HG02763 (cell line): Measurements from ENCODE around the gene LTO1.

ENCODE experiments used
- ATAC-seq: cut with Tn5 transposase; IDR thresholded peaks from one replicate; pipeline ENCODE4 v1.9.1; 2021; ENCODE audit warnings: mild to moderate bottlenecking, moderate library complexity; ENCODE audit not compliant: unreplicated experiment

Gene LTO1

DNA sequence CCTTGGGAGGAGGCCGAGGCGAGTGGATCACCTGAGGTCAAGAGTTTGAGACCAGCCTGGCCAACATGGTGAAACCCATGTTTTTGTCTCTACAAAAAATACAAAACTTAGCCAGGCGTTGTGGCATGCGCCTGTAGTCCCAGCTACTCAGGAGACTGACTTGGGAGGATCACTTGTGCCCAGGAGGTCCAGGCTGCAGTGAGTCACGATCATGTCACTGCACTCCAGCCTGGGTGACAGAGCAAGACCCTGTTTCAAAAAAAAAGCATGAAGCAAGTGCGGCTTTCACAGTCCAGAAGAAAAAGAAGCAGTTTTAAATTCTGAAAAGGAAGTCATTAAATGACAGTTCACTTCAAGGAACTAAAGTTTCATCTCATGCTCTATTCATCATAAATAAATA lies 7.1 kb upstream of the LTO1 start:
- no peak for ATAC-seq

DNA sequence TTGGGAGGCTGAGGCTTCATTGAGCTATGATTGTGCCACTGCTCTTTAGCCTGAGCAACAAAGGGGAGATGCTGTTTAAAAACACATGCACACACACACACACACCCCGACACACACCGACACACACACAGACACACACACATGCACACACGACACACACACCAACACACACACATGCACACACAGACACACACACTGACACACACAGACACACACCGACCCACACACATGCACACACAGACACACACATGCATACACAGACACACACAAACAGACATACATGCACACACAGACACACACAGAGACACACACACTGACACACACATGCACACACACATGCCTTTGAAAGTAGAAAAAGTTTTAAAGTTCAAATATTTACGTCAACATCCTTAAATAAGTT lies 5.5 kb upstream of the LTO1 start:
- ATAC-seq: no peak

DNA sequence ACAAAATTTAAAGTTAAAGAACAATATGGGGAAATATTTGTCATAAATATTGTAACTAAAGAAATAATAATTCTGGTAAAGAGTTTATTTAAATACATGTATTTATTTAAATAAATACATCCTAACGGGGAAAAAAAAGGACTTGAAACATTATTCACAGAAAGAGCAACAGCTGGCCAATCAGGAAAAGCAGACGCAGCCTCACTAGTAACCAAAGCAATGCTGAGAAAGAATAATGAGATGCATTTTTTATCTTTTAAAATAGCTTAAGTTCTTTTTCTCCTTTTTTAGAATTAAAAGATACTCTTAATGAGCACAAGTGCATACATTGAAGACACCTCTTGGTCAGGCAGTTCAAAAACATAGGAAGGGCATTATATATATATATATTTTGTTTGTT lies 2.6 kb upstream of the LTO1 start:
- no peak for ATAC-seq

DNA sequence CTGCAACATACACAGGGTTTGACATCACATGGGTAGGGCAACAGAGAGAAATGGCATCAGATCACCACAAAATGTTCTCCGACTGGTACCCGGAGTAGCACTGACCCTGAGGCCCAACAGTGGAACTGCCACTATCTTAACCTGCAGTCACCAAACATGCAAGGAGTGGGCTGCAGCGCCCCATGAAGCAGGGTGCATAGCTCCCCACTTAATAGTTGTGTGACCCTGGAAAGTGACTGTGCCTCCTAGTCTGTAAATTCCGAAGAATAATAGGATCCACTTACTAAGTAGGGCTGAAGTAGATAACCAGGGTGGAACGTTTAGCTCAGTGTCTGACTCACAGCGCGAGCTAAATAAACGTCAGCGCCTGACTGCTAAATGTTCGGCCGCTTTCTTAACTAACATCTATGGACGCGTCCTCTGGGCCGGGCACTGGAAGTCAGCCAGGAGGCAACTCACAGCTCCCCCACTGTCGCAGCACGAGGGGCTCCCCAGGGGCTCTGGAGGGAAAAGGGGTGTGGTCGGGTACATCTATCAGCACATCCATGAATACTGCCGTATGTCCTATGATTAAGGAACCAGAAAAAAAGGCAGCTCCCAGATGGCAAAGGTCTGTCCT lies 777 bp downstream of the LTO1 start:
- no peak for ATAC-seq

DNA sequence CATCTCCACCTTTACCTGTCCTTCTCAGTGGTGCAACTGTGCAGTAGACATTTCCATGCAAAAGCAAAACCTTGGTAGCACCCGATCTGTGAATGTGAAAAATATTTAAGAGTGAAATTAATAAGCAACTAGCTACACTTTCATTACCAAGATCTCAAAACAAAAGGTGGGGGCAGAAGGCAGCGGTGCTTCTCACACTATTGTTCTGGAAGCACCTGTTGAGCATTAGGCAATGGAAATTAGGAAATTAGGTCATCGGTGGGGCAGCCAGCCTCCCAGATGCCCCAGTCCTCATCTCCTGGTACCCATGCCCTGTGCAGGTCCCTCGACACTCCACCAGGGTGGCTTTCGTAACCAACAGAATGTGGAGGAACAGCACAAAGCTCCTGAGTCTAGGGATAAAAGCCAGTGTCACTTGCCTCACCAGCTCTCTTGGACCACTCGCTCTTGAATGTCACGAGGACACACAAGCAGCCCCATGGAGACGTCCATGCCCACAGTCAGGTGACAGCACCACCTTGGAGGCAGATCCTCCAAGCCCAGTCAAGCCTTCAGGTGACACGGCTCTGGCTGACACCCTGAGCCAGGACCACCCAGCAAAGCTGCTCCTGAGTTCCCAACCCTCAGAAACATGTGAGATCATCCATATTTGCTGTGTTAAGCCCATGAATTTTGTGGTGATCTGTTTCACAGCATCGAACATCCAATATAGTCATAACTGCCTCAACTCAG lies 3.3 kb downstream of the LTO1 start:
- no peak for ATAC-seq

DNA sequence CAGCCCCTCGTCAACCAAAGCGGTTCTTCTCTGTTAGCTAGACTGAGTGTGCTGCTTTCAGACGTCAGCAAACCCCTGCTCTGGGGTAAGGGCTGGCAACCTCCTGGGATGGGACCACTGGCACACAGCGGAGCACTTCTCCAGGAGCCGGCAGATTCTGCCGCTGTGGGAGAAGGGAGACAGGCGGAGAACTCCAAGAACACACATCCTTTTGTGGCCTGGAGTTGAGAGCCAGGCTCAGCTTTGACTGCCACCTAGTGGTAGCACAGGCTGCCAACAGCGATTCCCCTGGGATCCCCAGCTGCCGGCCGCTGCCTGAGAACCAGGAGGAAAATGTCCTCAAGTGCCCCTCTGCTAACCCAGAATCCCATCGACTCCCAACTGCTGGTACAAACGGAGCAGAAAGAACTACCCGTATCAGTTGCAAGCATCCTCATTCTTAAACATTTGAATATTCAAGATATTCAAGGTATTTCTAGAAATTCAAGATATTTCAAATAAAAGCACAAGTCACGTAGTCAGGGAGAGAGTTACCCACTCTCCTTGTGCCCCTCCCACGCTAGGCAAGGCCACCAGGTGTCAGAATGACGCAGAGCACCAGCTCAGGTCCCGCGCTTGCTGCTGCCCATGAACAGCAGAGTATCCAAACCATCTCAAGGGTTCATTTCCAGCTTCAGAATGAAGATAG lies 4.9 kb downstream of the LTO1 start:
- no peak for ATAC-seq

DNA sequence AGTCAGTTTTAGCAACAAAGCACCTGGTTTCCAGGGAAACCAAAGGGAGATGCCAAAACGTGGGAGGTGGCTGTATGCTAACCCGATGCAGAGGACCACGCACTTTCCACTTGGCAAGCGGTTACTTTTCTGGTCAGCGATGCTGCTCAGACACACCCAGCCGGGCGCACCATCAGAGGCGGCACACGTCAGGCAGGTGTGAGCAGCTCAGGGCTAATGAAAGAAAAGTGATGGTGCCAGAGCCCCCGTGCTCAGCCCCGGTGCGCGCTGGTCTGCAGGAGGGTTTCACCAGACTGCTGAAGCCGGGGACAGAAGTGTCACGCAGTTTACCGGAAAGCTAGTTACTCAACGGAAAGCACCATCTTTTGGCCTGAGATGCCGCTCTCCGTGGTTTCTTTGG lies 5.7 kb downstream of the LTO1 start:
- no peak for ATAC-seq

DNA sequence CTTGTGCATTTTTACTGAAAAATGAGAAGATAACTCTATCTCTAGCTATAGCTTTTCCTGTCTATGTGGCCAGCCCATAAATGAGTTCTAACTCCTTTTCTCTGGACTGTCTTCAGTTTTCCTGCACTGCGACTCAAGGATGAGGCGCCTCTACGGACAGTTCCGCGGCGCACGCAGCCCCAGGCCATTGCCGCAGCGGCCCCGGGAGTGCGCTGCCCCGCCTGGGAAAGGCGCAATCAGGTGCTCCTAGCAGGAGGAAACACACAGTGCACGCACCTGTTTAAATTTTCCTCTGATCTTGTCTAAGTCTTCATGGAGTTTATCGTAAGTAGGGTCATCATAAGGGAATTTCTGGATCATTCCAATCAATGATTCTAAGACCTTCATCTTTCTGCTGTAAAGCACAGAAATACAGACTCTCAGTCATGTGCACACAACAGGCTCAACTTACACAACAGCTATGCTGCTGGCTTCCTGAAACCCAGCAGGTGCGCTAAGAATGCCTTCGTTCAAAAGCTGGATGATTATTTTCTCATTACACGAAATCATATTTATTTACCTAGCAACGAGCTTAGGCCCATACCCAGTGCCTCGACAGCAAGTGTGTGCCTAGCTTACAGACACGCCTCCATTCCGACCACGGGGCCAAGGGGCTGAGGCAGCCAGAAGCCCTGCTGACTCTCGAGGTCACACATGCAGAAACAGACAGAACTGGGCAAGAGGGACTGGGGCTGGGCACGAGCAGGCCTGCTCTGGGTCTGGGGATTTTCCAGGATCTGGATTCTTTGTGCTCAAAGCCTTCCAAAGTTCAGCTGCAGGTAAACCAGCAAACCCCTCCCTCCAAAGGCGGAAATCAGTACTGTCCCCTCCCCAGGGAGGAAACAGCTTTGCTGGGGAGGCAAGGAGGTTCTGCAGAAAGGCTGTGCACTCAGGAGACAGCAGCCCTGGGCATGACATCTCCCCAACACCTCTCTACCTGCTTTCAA lies 7.2 kb downstream of the LTO1 start:
- ATAC-seq: no peak

DNA sequence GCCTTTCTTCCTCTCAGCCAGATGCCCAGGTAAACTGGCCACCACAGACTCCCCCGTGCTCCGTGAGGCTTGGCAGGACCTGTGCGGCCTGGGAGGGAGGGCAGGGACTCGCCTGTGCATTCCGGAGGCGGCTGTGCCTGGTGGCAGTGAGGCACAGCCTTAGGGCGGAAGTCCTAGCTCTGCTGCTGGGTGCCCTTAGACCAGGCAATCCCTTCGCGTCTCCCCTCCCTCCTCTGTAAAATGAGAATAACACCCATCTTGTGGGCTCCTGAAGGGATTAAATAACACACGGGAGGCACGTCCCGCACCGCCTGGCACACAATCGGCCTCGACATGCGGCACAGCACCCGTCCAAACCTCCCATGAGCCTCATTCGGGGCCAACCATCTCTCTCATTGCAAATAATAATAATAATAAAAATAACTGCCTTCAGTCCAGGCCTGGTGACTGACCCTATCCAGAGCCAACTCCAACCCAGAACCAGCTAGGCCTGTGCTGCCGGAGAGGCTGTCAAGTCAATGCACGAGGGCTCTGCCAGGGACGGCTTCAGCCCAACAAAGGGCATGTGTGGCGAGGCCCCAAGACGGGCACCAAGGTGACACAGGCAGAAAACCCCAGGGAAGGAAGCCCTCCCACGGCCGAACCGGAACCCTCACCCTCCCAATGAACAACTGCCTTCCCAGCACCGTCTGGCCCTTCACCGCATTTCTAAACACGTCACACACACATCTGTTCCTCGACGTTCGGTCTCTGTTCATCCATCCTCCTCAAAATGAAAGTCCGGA lies 8.2 kb downstream of the LTO1 start:
- ATAC-seq: no peak

DNA sequence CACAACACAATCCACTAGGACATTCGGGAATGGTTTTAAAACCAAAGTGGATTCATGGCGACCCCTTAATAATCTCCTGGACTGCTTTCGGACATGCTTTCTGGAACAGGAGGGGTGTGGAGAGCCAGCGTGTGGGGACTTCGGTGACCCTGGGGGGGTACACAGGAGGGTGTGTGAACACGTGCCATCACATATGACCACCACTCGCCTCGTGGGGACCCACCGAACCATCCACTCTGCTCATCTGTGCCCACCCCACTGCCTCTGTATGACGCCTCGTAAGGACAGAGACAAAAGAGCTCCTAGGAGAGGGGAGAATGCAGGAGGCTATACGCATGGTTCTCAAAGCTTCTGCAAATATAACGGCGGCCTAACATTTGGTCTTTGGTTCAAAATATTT lies 8.9 kb downstream of the LTO1 start:
- ATAC-seq: no peak

DNA sequence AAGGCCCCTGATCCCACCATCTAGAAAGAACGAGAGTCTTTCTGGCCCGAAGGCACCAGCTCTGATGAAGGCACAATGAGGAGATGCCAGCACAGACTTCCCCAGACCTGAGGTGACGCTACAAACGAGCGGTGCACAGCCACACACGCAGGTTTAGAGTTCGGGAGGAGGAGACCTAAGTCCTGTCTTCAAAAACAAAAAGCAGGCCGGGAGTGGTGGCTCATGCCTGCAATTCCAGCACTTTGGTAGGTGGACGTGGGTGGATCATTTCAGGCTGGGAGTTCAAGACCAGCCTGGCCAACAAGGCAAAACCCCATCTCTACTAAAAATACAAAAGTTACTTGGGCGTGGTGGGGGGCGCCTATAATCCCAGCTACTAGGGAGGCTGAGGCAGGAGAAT lies 9.5 kb downstream of the LTO1 start:
- ATAC-seq: no peak

DNA sequence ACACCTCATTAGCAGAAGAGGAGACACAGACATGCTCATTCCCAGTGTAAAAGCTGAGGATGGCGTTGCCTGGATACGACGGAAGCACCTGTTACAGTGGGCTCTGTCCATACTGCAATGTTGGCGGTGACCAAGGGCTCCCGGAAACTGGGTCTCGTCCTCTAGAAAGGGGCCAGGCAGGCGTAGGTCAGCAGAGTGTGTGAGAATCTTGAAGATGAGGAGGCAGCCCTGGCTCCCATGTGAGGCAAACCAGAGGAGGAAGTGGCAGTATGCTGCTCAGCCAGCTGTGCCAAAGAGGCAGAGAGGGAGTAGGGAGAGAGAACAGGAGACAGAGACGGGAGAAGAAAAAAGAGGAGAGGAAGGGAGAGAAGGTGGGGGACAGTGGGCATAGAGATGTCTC lies 10.3 kb downstream of the LTO1 start:
- ATAC-seq: no peak

DNA sequence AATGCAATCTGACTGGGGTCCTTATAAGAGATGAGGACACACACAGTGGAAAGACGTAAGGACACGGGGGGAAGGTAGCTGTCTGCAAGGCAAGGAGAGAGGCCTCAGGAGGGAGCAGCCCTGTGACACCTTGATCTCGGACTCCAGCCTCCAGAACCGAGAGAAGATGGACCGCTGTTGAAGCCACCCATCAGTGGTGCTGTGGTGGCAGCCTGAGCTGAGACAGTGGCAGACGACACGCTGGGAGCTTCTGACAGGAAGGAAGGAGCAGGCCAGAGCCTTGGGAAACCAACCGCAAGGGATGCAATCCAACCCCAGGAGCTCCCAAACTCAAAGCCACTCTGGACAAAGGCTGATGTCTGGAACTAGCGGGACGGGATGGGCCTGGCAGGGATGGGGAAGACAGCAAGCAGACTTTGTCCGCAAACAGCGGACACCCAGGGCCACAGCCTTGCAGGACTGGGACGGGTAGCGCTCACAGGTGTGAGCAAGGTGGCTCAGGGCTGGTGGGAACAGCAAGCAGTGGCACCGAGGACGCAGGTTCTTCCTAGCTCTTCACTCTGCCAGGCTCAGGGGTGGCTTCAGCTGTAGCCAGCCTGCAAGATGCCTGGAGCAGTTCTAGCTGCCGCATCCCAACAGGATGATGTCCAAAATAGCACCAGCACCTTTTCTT lies 10.9 kb downstream of the LTO1 start:
- no peak for ATAC-seq

DNA sequence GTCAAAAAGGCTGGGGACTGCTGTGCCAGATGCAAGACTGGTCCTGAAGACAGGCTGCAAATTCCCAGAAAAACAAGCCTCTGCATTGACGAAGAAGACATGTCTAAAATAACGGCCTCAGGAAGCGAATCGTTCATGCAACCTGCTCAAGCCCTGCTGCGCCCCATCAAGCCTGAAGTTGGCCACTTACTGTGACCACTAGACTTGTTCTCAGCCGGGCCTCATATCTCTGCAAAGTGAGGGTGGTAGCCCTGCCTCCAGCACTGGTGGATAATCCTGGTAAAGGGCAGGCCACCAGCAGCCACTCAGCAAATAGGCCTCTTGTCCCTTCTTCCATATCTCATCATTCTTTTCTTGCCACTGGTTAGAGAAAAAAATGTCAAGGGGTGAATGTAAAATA lies 11.8 kb downstream of the LTO1 start:
- ATAC-seq: no peak

DNA sequence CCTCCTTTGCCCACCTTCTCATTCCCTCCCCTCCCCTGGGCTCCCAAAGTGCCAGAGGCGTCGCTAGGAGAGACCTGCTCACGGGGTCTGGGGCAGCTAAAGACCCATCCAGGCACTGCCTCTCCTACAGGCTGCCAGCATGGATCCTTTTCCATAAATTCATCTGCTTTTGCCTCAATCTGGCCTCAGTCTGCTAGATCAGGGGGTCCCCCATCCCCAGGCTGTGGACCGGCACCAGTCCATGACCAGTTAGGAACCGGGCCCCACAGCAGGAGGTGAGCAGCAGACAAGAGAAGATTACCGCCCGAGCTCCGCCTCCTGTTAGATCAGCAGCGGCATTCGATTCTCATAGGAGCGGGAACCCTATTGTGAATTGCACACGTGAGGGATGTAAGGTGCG lies 12.3 kb downstream of the LTO1 start:
- no peak for ATAC-seq

DNA sequence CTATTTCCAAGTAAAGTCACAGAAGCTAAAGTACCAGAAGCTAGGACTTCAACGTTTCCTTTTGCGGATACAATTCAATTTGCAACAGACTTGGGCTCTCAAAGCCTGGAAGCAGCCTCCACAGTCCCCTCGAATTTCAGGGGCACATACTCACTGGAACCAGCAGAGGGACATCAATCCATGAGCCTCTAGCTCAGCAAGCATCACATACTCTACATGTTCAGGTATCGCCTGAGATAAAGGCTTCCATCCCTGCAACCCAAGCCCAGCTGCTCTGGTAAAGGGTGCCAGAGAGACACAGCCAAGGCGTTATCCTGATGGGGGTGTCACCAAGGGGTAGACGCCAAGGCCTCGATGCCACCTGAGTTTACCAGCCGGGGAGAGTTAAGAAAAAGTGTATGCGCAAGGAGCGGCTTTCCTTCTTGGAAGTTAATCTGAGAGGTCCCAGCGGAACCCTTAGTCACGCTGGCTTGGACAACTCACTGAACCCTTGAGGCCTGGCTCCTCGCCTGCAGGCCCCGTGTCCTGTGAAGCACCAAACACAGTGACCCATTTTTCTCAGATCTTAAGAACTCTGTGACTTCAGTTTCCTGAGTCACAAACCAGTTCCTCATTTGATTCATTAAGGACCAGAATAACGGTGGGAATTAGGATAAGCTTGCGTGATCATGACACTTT lies 13.0 kb downstream of the LTO1 start:
- ATAC-seq: no peak

DNA sequence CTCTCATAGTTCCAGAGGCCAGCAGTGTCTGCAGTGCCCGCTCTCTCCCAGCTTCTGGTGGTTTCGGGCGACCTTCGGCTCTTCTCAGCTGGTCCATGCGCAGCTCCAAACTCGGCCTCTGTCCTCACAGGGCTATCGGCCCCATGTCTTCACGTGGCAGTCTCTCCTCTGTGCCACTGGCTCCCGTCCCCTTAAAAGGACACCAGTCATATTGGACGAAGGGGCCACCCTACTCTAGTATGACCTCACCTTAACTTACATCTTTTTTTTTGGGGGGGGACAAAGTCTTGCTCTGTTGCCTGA lies 13.8 kb downstream of the LTO1 start:
- ATAC-seq: no peak

DNA sequence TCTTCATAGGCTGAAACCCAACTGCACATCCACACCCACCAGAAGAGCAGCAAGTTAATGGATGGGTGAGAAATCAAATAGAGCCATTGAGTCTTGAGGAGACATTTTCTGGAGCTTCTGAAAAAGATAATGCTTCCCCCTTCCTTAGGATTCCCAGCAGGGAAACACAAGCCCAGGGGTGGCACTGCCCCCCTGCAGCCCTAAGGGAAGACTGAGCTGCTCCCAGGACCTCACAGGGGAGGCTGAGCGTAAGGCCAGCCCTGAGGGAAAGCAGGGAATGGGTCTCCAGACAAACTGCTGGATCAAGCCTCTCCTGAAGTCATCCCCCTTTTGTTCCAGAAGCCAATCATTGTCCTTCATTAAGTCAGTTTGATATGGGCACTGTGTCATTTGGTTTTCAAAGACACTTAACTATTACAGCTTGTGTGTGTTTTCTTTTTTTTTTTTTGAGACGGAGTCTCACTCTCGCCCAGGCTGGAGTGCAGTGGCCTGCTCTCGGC lies 15.1 kb downstream of the LTO1 start:
- ATAC-seq: no peak

DNA sequence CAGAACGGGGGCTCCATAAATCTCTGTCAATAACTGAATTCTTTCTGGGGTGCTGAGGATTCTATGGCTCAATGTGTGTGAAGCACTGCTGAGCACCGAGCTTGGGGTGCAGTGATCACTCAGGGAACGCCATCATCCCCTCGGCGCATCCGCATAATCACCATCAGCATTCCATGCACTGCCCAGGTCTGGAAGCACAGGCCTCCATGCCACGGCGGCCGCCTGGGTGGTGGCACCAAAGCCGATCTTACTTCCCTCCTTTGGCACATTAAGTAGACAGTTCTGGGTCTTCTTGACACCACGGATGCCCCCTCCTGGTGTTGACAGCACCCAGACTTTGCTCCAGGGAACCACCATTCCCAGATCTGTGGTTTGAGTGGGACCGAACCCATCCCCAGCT lies 15.6 kb downstream of the LTO1 start:
- no peak for ATAC-seq
